ENCODE measurements around the gene PPP2R5D.

PPP2R5D gene

DNA sequence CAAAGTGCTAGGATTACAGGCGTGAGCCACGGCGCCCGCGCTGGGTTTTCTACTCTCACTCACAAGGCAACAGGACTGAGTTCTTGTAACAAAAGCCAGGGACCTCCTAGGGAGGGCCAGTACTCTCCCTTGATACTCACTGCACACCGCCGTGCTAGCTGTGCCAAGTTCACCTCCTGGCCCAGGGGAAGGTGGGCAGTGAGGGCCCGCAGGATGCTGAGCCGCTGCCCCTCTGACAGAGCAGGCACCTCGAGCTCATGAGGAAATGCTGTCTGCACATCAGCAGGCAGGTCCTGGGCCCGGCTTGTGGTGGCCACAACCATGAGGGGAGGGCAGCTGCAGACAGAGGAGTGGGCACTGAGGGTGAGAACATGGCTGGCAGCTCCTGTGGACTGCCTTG lies 17.1 kb upstream of the PPP2R5D start:
- no peaks in the 10 kb centered on the region for H3K27me3 ChIP-seq (replicated peaks; ENCODE audit: control insufficient read depth, insufficient read depth, low read length)
- H3K4me3 ChIP-seq (replicated peaks; ENCODE audit: low read depth, low read length), result no peak overlapping the region
- H3K36me3 ChIP-seq (ENCODE audit: control insufficient read depth, insufficient read depth, low read length), result peaks cover 21% of the 10 kb centered on the region
- TF ChIP-seq, protein P1, sequence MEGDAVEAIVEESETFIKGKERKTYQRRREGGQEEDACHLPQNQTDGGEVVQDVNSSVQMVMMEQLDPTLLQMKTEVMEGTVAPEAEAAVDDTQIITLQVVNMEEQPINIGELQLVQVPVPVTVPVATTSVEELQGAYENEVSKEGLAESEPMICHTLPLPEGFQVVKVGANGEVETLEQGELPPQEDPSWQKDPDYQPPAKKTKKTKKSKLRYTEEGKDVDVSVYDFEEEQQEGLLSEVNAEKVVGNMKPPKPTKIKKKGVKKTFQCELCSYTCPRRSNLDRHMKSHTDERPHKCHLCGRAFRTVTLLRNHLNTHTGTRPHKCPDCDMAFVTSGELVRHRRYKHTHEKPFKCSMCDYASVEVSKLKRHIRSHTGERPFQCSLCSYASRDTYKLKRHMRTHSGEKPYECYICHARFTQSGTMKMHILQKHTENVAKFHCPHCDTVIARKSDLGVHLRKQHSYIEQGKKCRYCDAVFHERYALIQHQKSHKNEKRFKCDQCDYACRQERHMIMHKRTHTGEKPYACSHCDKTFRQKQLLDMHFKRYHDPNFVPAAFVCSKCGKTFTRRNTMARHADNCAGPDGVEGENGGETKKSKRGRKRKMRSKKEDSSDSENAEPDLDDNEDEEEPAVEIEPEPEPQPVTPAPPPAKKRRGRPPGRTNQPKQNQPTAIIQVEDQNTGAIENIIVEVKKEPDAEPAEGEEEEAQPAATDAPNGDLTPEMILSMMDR (IDR thresholded peaks at IDR 0.05; ENCODE audit: insufficient read depth, low read length, poor library complexity, severe bottlenecking), result no peak
- no peak for DNase-seq (ENCODE audit: extremely low read depth, insufficient read length)

DNA sequence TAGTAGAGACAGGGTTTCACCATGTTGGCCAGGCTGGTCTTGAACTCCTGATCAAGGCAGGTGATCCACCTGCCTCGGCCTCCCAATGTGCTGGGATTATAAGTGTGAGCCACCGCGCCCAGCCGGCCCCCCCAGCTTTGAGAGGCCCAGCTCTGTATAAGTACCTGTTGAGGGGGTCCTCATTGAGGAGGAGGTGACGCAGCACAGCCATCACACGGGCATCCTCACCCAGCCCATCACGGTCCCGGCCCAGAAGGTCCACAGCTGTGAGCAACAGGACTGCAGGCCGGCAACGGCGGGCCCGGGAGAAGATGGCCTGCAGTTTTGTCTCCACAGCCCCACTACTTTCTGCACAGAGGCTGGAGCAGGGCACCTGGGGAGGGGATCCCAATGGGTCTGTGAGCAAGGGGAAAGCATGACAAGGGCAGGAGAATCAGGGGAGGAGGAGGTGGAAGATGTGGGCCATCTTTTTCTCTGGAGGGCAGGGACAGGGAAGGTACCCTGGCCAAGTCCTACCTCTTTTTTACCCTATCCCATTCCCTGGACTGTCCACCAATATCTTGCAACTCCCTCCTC lies 16.2 kb upstream of the PPP2R5D start:
- TF ChIP-seq, protein P1 (IDR thresholded peaks at IDR 0.05; ENCODE audit: insufficient read depth, low read length, poor library complexity, severe bottlenecking), result no peak
- Histone ChIP-seq H3K27me3 (replicated peaks; ENCODE audit: control insufficient read depth, insufficient read depth, low read length) (no peaks in the 10 kb centered on the region), H3K4me3 (replicated peaks; ENCODE audit: low read depth, low read length) (no peak overlapping the region), H3K36me3 (ENCODE audit: control insufficient read depth, insufficient read depth, low read length) (peaks cover 18% of the 10 kb centered on the region)
- no peak for DNase-seq (ENCODE audit: extremely low read depth, insufficient read length)

DNA sequence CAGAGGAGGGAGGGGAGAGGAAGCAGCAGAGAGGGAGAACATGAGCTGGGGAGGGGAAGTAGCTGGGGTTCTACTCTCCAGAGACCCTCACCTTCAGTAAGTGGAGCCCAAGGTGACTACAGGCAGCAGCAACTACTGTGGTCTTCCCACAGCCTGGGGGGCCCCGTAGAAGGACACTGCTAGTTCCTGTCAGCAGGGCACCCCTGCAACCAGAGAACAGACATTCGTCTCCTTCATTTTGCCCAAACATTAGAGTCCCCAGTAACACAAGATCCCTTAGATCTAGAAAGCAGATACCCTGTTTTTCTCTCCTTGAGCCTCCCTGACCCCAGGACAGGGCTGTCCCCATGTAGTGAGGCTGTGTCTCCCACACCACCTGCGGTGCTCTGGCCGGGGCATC lies 15.6 kb upstream of the PPP2R5D start:
- Histone ChIP-seq H3K4me3 (replicated peaks; ENCODE audit: low read depth, low read length) (no peak overlapping the region), H3K36me3 (ENCODE audit: control insufficient read depth, insufficient read depth, low read length) (peaks cover 16% of the 10 kb centered on the region), H3K27me3 (replicated peaks; ENCODE audit: control insufficient read depth, insufficient read depth, low read length) (no peaks in the 10 kb centered on the region)
- TF ChIP-seq, protein P1 (IDR thresholded peaks at IDR 0.05; ENCODE audit: insufficient read depth, low read length, poor library complexity, severe bottlenecking), result no peak
- no peak for DNase-seq (ENCODE audit: extremely low read depth, insufficient read length)

DNA sequence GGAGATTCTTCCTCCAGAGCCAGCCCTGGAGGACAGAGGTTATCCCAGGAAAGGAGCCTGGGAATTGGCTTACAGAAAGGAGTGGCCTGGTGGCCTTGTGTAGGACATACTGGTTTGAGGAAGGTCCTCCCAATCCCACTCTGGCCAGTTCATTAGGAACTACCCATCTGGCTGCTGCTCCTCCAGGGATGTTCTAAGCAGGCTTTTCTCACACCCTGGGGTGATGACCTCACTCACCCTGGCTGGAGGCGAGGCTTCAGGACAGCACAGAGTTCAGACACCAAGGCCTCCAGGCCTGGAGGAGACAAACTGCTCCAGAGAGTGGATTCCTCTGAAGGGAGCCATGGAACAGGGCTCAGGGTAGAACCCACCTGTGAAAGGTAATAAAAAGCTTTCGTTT lies 14.9 kb upstream of the PPP2R5D start:
- Histone ChIP-seq H3K4me3 (replicated peaks; ENCODE audit: low read depth, low read length) (no peak overlapping the region), H3K27me3 (replicated peaks; ENCODE audit: control insufficient read depth, insufficient read depth, low read length) (no peaks in the 10 kb centered on the region), H3K36me3 (ENCODE audit: control insufficient read depth, insufficient read depth, low read length) (peaks cover 12% of the 10 kb centered on the region)
- TF ChIP-seq, protein P1 (IDR thresholded peaks at IDR 0.05; ENCODE audit: insufficient read depth, low read length, poor library complexity, severe bottlenecking), result no peak
- DNase-seq (ENCODE audit: extremely low read depth, insufficient read length), result no peak

DNA sequence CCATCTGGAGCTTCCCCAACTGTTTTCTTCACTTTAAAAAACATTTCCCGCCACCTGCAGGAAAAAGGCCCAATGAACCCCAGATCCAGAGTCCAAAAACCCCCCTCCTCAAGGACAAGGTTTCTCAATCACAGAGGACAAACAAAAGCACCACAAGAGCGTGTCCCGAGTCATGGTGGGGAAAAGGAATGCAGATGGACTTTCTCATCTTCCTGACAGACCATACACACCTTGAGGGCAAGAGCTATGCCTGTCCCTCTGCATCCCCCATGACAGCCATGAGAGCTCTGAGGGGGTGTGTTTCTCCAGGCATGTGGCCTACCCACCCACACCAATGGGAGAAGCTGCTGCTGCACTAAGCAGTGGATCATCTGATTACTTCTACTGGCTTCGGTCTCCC lies 14.4 kb upstream of the PPP2R5D start:
- H3K27me3 ChIP-seq (replicated peaks; ENCODE audit: control insufficient read depth, insufficient read depth, low read length), result no peaks in the 10 kb centered on the region
- TF ChIP-seq, protein P1 (IDR thresholded peaks at IDR 0.05; ENCODE audit: insufficient read depth, low read length, poor library complexity, severe bottlenecking), result no peak
- DNase-seq (ENCODE audit: extremely low read depth, insufficient read length), result no peak
- peaks cover 11% of the 10 kb centered on the region for H3K36me3 ChIP-seq (ENCODE audit: control insufficient read depth, insufficient read depth, low read length)
- H3K4me3 ChIP-seq (replicated peaks; ENCODE audit: low read depth, low read length), result no peak overlapping the region

Measured in GM06990 (cell line).